Measurements from ENCODE around the gene GATAD2B. TPM values are rescaled to one million over a fixed set of nuclear protein-coding genes. Genes with fewer than 3 reads are reported as not detected.
A peak's percentile ranks its signal among the peaks of the same experiment; 100 is the strongest.
"Not testable (repeated sequence)": the region's sequence is repeated elsewhere in the genome, so short reads cannot be mapped to it uniquely, and the experiment has no call there.

Gene GATAD2B
- total RNA-seq, 2 experiments from 2014 or later: 86.3 to 96.7 TPM

GRCh38 chr1:153791648-153792253 lies 131.0 kb downstream of the GATAD2B start:
- DNase-seq: peak; percentile 34
- POLR2A ChIA-PET: interaction anchor here (1.0 to 2.9 kb wide), 6 partner anchors 8 to 199 kb away, joined by 3 to 17 read pairs (median 4); partner anchors contain the start of genes CREB3L4, RPS27 and SLC27A3
- Mint-ChIP-seq H3K36me3 (peaks cover 4% of the 10 kb centered on the region), H3K4me3 (peak overlapping the region; percentile 80), H3K4me1 (peaks cover 56% of the 10 kb centered on the region), H3K27me3 (no peaks in the 10 kb centered on the region), H3K27ac (peak overlapping the region; percentile 89), H3K9me3 (no peaks in the 10 kb centered on the region)
- no peak for ATAC-seq (ENCODE audit: low read depth)

DNA sequence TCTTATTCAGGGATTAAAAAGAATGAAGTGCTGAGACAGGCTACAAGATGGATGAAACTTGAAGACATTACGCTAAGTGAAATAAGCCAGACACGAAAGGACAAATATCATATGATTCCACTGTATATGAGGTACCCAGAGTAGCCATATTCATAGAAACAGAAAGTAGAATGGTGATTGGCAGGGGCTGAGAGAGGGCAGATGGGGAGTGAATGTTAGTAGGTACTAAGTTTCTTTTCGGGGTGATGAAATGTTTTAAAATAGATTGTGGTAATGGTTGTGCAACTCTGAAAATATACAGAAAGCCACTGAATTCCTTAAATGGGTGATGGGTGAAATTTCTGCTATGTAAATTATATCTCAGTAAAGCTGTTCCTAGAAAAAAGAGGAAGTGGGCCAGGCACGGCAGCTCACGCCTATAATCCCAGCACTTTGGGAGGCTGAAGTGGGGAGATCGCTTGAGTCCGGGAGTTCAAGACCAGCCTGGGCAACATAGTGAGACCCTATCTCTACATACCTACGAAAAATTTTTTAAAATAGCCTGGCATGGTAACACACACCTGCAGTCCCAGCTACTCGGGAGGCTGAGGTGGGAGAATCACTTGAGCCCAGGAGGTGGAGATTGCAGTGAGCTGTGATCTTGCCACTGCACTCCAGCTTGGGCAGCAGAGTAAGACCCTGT lies 131.7 kb downstream of the GATAD2B start:
- DNase-seq: peak; percentile 43
- Mint-ChIP-seq H3K4me3 (peak overlapping the region; percentile 80), H3K27ac (peak overlapping the region; percentile 89), H3K36me3 (peaks cover 6% of the 10 kb centered on the region), H3K4me1 (peaks cover 50% of the 10 kb centered on the region), H3K9me3 (no peaks in the 10 kb centered on the region), H3K27me3 (no peaks in the 10 kb centered on the region)
- POLR2A ChIA-PET: interaction anchor here (1.0 to 2.7 kb wide), 5 partner anchors 8 to 199 kb away, joined by 3 to 17 read pairs (median 3); partner anchors contain the start of genes CREB3L4, RPS27 and SLC27A3
- peak; percentile 89 for ATAC-seq (ENCODE audit: low read depth)

DNA sequence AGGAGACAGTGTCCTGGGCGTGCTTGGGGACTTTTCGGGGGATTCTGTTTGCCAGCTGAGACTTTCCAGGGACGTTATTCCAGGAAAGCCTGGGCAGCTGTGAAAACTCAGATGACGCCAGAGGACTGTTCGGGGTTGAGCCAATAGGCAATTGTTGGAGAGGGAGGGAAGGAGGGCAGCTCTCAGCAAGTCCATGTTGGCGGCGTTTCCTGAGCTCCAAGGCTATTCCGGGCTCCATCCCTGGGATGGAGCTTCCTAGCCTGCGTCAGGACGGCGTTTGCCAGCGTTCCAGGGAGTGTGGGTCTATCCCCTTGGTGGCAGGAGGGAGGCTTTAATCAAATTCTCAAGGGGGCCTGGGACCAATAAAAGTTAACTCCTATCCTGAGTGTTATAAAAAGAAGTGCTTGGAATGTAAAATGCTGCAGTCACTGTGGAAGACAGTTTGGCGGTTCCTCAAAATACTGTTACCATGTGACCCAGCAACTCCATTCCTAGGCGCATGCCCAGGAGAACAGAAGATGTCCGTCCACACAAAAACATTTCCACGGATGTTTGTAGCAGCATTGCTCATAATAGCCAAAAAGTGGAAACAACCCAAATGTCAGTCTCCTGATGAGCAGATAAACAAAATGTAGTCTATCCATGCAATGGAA lies 132.3 kb downstream of the GATAD2B start:
- Mint-ChIP-seq H3K4me3 (peak overlapping the region; percentile 80), H3K9me3 (no peaks in the 10 kb centered on the region), H3K4me1 (peaks cover 47% of the 10 kb centered on the region), H3K27ac (peak overlapping the region; percentile 89), H3K36me3 (peaks cover 6% of the 10 kb centered on the region), H3K27me3 (no peaks in the 10 kb centered on the region)
- DNase-seq (peak; percentile 27), ATAC-seq (ENCODE audit: low read depth) (no peak)
- POLR2A ChIA-PET: interaction anchor here (1.0 to 2.7 kb wide), 7 partner anchors 14 to 200 kb away, joined by 3 to 17 read pairs (median 4); partner anchors contain the start of genes CREB3L4, DENND4B, JTB and RPS27

- H3K36me3 Mint-ChIP-seq: peaks cover 6% of the 10 kb centered on the region
- POLR2A ChIA-PET: interaction anchor here (1.0 to 2.7 kb wide), 6 partner anchors 13 to 201 kb away, joined by 3 to 17 read pairs (median 4); partner anchors contain the start of genes DENND4B, JTB, RPS27 and SLC27A3
- H3K9me3 Mint-ChIP-seq: no peaks in the 10 kb centered on the region
- H3K27me3 Mint-ChIP-seq: no peaks in the 10 kb centered on the region
- peak overlapping the region; percentile 89 for H3K27ac Mint-ChIP-seq
- ATAC-seq (ENCODE audit: low read depth): peak; percentile 31
- H3K4me1 Mint-ChIP-seq: peaks cover 42% of the 10 kb centered on the region
- peak; percentile 43 for DNase-seq
- peak overlapping the region; percentile 80 for H3K4me3 Mint-ChIP-seq
These were observed 133.2 kb downstream of the GATAD2B start for GRCh38 chr1:153789478-153790034.

DNA sequence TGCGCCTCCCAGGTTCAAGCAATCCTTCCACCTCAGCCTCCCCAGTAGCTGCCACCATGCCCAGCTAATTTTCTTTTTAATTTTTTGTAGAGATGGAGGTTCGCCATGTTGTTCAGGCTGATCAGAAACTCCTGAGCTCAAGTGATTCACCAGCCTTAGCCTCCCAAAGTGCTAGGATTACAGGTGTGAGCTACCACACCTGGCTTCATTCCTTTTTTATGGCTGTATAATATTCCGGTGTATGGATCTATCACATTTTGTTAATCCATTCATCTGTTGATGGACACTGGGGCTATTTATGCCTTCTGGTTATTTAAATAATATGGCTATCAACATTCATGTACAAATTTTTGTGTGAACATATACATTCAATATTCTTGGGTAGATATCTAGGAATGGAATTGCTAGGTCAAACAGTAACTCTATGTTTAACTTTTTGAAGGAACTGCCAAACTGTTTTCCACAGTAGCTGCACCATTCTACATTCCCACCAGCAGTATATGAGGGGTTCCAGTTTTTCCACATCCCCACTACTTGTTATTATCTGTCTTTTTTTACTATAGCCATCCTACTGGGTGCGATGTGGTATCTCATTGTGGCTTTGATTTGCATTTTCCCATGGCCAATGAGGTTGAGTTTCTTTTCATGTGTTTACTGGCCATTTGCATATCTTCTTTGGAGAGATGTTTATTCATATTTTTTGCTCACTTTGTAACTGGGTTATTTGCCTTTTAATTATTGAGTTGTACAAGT lies 136.6 kb downstream of the GATAD2B start:
- H3K4me1 Mint-ChIP-seq: peaks cover 32% of the 10 kb centered on the region
- no peak for ATAC-seq (ENCODE audit: low read depth)
- no peak overlapping the region for H3K4me3 Mint-ChIP-seq
- no peak for DNase-seq
- H3K9me3 Mint-ChIP-seq: no peaks in the 10 kb centered on the region
- no peak overlapping the region for H3K27ac Mint-ChIP-seq
- H3K27me3 Mint-ChIP-seq: no peaks in the 10 kb centered on the region
- POLR2A ChIA-PET: interaction anchor here (0.7 kb wide), 2 partner anchors 113 to 184 kb away, joined by 4 read pairs; no protein-coding TSS in a partner anchor
- peaks cover 7% of the 10 kb centered on the region for H3K36me3 Mint-ChIP-seq

DNA sequence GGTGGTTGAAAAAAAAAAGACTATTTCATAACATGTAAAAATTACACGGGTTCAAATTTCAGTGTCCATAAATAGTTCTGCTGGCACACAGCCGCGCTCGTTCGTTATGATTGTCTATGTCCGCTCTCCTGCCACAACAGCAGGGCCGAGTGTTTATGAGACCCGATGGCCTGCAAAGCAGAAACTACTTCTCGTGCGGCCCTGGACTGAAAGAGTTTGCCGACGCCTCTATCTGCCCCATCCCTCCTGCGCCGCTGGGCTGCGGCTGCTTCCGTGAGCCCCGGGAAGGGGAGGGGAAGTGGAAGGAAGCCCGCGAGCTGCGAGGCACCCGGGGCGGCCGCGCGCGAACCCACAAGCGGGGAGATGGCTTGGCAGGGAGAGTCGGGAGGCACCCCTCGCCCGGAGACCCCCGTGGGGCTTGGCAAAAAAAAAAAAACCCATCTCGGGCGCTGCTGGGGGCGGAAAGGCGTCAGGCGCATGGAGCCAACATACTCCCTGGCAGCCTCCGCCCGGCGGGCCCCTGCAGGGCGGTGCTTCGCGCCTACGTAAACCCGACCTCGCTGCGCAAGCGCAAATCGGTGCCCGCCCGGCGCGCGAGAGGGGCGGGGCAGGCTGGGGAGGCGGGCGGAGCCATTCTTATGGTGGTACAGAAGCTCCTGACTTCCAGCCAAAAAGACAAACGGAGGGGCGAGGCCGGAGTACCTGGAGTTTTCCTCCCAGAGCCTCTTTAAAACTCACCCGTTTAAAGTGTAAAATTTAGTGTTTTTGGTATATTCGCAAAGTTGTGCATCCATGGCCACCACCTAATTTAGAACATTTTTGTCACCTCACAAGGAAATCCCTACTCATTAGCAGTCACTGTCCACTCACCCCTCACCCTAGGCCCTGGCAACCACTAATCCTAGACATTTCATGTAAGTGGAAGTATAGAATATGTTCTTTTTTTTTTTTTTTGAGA lies 139.3 kb downstream of the GATAD2B start:
- POLR2A ChIA-PET: interaction anchor here (0.6 to 1.8 kb wide), 14 partner anchors 8 to 681 kb away, joined by 3 to 10 read pairs (median 4); partner anchors contain the start of genes CREB3L4, INTS3, JTB and SLC27A3
- H3K27ac Mint-ChIP-seq: peak overlapping the region; percentile 97
- ATAC-seq (ENCODE audit: low read depth) (peak; percentile 98), DNase-seq (peak; percentile 96)
- H3K4me3 Mint-ChIP-seq: peak overlapping the region; percentile 94
- H3K36me3 Mint-ChIP-seq: peaks cover 12% of the 10 kb centered on the region
- H3K4me1 Mint-ChIP-seq: peaks cover 12% of the 10 kb centered on the region
- no peaks in the 10 kb centered on the region for H3K27me3 Mint-ChIP-seq
- no peaks in the 10 kb centered on the region for H3K9me3 Mint-ChIP-seq

- ATAC-seq (ENCODE audit: low read depth); H3K9me3 Mint-ChIP-seq; H3K4me1 Mint-ChIP-seq; H3K27me3 Mint-ChIP-seq; DNase-seq; POLR2A ChIA-PET: not testable (repeated sequence)
- Mint-ChIP-seq H3K4me3 (peak overlapping the region; percentile 94), H3K27ac (peak overlapping the region; percentile 97), H3K36me3 (peaks cover 13% of the 10 kb centered on the region)
These were observed 140.1 kb downstream of the GATAD2B start for GRCh38 chr1:153782648-153783047.

GRCh38 chr1:153780551-153780950 lies 142.2 kb downstream of the GATAD2B start:
- H3K4me3 Mint-ChIP-seq: no peak overlapping the region
- POLR2A ChIA-PET: interaction anchor here (0.9 kb wide), 1 partner anchor 53 kb away, joined by 6 read pairs; the partner anchor contains the start of gene INTS3

DNA sequence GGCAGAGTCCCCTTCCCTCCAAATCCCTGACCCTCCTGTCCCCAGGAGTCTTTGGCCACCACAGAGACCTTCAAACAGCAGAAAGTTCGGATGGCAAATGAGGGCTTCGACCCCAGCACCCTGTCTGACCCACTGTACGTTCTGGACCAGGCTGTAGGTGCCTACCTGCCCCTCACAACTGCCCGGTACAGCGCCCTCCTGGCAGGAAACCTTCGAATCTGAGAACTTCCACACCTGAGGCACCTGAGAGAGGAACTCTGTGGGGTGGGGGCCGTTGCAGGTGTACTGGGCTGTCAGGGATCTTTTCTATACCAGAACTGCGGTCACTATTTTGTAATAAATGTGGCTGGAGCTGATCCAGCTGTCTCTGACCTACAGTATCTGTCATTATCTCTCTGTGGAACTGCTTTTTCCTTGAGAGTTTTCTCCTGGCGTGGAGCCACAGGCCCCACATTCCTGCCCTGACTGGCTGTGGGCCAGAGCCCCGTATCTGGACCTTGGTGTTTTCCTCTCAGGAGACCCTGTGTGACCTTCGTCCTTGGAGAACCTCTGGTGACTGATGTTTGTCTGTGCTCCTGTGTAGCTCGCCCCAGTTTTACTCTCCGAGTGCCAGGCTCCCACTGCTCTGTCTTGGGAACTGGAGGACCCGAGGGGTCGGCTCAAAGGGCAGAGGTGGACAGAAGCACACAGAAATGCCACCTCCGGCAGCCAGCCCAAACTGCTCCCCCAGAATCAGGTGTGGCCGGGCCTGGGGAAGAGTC lies 142.8 kb downstream of the GATAD2B start:
- POLR2A ChIA-PET: no interaction called here
- no peak for ATAC-seq (ENCODE audit: low read depth)
- peak; percentile 25 for DNase-seq
- H3K27me3 Mint-ChIP-seq: no peaks in the 10 kb centered on the region
- H3K36me3 Mint-ChIP-seq: peaks cover 21% of the 10 kb centered on the region
- H3K9me3 Mint-ChIP-seq: no peaks in the 10 kb centered on the region
- peaks cover 20% of the 10 kb centered on the region for H3K4me1 Mint-ChIP-seq
- H3K4me3 Mint-ChIP-seq: no peak overlapping the region
- H3K27ac Mint-ChIP-seq: no peak overlapping the region

More at GRCh38 chr1:153780551-153780950, 142.2 kb downstream of the GATAD2B start:
- no peaks in the 10 kb centered on the region for H3K27me3 Mint-ChIP-seq
- no peaks in the 10 kb centered on the region for H3K9me3 Mint-ChIP-seq
- ATAC-seq (ENCODE audit: low read depth) (no peak), DNase-seq (no peak)
- H3K36me3 Mint-ChIP-seq: peaks cover 21% of the 10 kb centered on the region
- no peak overlapping the region for H3K27ac Mint-ChIP-seq
- peaks cover 20% of the 10 kb centered on the region for H3K4me1 Mint-ChIP-seq

DNA sequence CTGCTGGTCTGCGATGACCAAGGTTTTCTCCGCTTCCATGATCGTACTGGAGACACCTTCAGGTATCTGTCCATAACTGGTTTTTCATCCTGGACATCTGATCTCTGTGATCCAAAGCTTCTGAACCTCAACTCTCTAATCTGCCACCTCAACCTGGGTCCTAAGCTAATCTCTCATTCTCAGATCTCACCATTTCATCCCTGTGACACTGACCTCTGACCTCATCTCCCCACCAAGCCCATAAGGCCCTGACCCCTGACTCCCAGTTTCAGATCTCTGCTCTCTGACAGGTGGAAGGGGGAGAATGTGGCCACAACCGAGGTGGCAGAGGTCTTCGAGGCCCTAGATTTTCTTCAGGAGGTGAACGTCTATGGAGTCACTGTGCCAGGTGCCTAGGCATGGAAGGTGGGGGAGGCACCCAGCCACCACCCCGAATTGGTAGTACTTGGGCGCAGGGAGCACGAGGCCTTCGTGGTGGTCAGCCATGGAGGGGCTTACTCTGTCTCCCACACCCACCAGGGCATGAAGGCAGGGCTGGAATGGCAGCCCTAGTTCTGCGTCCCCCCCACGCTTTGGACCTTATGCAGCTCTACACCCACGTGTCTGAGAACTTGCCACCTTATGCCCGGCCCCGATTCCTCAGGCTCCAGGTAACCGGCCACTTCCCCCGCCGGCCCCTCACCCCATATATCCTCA lies 143.8 kb downstream of the GATAD2B start:
- Mint-ChIP-seq H3K9me3 (no peaks in the 10 kb centered on the region), H3K27ac (no peak overlapping the region), H3K27me3 (no peaks in the 10 kb centered on the region), H3K4me1 (peaks cover 30% of the 10 kb centered on the region), H3K36me3 (peaks cover 21% of the 10 kb centered on the region), H3K4me3 (no peak overlapping the region)
- ATAC-seq (ENCODE audit: low read depth) (no peak), DNase-seq (no peak)
- POLR2A ChIA-PET: no interaction called here
